IMR-90 (cell line): ENCODE measurements around the gene TSSK2. TPM values are rescaled to one million over a fixed set of nuclear protein-coding genes. Genes with fewer than 3 reads are reported as not detected.

ENCODE experiments used
- ATAC-seq: fragments of 200-7000 bp; cut with Tn5 transposase; 2 replicates; pipeline ENCODE4 v1.9.1; 2020; ENCODE audit warnings: low read depth, mild to moderate bottlenecking, moderate library complexity
- BruUV-seq: library from RNA; stranded (reverse); fragments of 400-500 nt; replicated peaks from 2 replicates; lab custom pipeline; 2021; lab: Mats Ljungman, UMichigan
- CTCF ChIA-PET: fragments of 300-600 bp; formaldehyde crosslinking; extraction: SDS; loops from one replicate; lab custom pipeline; 2021; ENCODE audit warnings: antibody characterized with exemption; lab: Yijun Ruan, JAX
- POLR2A ChIA-PET: fragments of 300-600 bp; sonication (Branson Sonifier 250); formaldehyde crosslinking; loops from one replicate; lab custom pipeline; 2022; ENCODE audit warnings: antibody characterized with exemption; ENCODE audit not compliant: unreplicated experiment; lab: Charles Lee
- DNase-seq: peaks from one replicate; pipeline ENCODE4 v3.0.0; 2013
- H2AFZ ChIP-seq: replicated peaks from 2 replicates; pipeline ENCODE3; 2013; ENCODE audit warnings: low read length, mild to moderate bottlenecking; ENCODE audit not compliant: poor library complexity
- H2AK5ac ChIP-seq: 2 replicates; pipeline ENCODE4 v1.6.1; 2013; ENCODE audit warnings: low read depth, low read length, inconsistent platforms
- H2AK9ac ChIP-seq: replicated peaks from 2 replicates; pipeline ENCODE3; 2013; ENCODE audit warnings: mild to moderate bottlenecking, low read depth, low read length, moderate library complexity; ENCODE audit not compliant: poor library complexity
- H2BK120ac ChIP-seq: 2 replicates; pipeline ENCODE4 v1.6.1; 2013; ENCODE audit warnings: low read depth, low read length, inconsistent platforms
- H2BK15ac ChIP-seq: 3 replicates; pipeline ENCODE4 v1.6.1; 2013; ENCODE audit warnings: low read depth, low read length, inconsistent platforms
- H2BK20ac ChIP-seq: 2 replicates; pipeline ENCODE4 v1.6.1; 2013; ENCODE audit warnings: low read depth, mild to moderate bottlenecking, inconsistent platforms, low read length, moderate library complexity
- H2BK5ac ChIP-seq: 2 replicates; pipeline ENCODE4 v1.6.1; 2013; ENCODE audit warnings: mild to moderate bottlenecking, low read depth, low read length, inconsistent platforms; ENCODE audit not compliant: poor library complexity, severe bottlenecking
- H3K14ac ChIP-seq: replicated peaks from 2 replicates; pipeline ENCODE4 v1.6.1; 2013; ENCODE audit warnings: low read depth, low read length, inconsistent platforms
- H3K18ac ChIP-seq: 2 replicates; pipeline ENCODE4 v1.6.1; 2013; ENCODE audit warnings: low read depth, low read length, control low read depth
- H3K23ac ChIP-seq: 2 replicates; pipeline ENCODE4 v1.6.1; 2013; ENCODE audit warnings: low read depth, low read length, inconsistent platforms
- H3K27ac ChIP-seq: 2 replicates; pipeline ENCODE4 v1.5.1; 2013; ENCODE audit warnings: mild to moderate bottlenecking, control low read depth, low read length; ENCODE audit not compliant: insufficient read depth
- H3K27me3 ChIP-seq: 2 replicates; pipeline ENCODE4 v1.6.1; 2013; ENCODE audit warnings: low read length; ENCODE audit not compliant: control insufficient read depth, insufficient read depth
- H3K36me3 ChIP-seq: 2 replicates; pipeline ENCODE4 v1.6.1; 2013; ENCODE audit warnings: low read length, mixed read lengths; ENCODE audit not compliant: control insufficient read depth, insufficient read depth
- H3K4ac ChIP-seq: 2 replicates; pipeline ENCODE4 v1.6.1; 2013; ENCODE audit warnings: low read depth, low read length, inconsistent platforms
- H3K4me1 ChIP-seq: 2 replicates; pipeline ENCODE4 v1.6.1; 2013; ENCODE audit warnings: low read length, mixed read lengths; ENCODE audit not compliant: control insufficient read depth, insufficient read depth
- H3K4me2 ChIP-seq: 2 replicates; pipeline ENCODE4 v1.6.1; 2013; ENCODE audit warnings: low read depth, mild to moderate bottlenecking, control low read depth, low read length, moderate library complexity
- H3K4me3 ChIP-seq: 2 replicates; pipeline ENCODE4 v1.5.1; 2013; ENCODE audit warnings: low read depth, mild to moderate bottlenecking, control low read depth, low read length, moderate library complexity; ENCODE audit not compliant: insufficient read depth
- H3K56ac ChIP-seq: 2 replicates; pipeline ENCODE4 v1.6.1; 2013; ENCODE audit warnings: low read length, inconsistent platforms; ENCODE audit not compliant: insufficient read depth; ENCODE audit errors: extremely low read depth
- H3K79me1 ChIP-seq, 2 experiments: 2 replicates each; pipeline ENCODE4 v1.6.1; 2013; ENCODE audit warnings: low read length in 2 of 2, inconsistent platforms in 1 of 2, low read depth in 1 of 2
- H3K9ac ChIP-seq: 2 replicates; pipeline ENCODE4 v1.6.1; 2013; ENCODE audit warnings: low read depth, low read length, control low read depth
- H3K9me1 ChIP-seq: 2 replicates; pipeline ENCODE4 v1.6.1; 2013; ENCODE audit warnings: low read length, inconsistent platforms; ENCODE audit not compliant: insufficient read depth
- H3K9me3 ChIP-seq: 2 replicates; pipeline ENCODE4 v1.6.1; 2013; ENCODE audit warnings: low read length; ENCODE audit not compliant: control insufficient read depth, insufficient read depth
- H4K20me1 ChIP-seq: 2 replicates; pipeline ENCODE4 v1.6.1; 2013; ENCODE audit warnings: low read length, inconsistent platforms; ENCODE audit not compliant: insufficient read depth
- H4K5ac ChIP-seq: 2 replicates; pipeline ENCODE4 v1.6.1; 2013; ENCODE audit warnings: mild to moderate bottlenecking, low read depth, low read length, control low read depth
- H4K8ac ChIP-seq, 2 experiments: 2 replicates each; pipeline ENCODE4 v1.6.1; 2013; ENCODE audit warnings: low read depth in 2 of 2, low read length in 2 of 2, control low read depth in 1 of 2, inconsistent platforms in 1 of 2
- H4K91ac ChIP-seq: 2 replicates; pipeline ENCODE4 v1.6.1; 2013; ENCODE audit warnings: low read depth, low read length, inconsistent platforms; ENCODE audit not compliant: insufficient read depth
- BHLHE40 ChIP-seq: fragments of 150-350 bp; IDR thresholded peaks from 2 replicates; pipeline ENCODE4 v1.6.1; 2016; ENCODE audit warnings: mild to moderate bottlenecking, low read depth, low read length
- CEBPB ChIP-seq: IDR thresholded peaks from 2 replicates; pipeline ENCODE4 v1.6.1; 2012; ENCODE audit warnings: low read depth, low read length, improper control_type of control experiment
- CHD1 ChIP-seq: IDR thresholded peaks from 2 replicates; pipeline ENCODE4 v1.6.1; 2012; ENCODE audit warnings: low read depth, low read length, improper control_type of control experiment
- FOS ChIP-seq: fragments of 150-350 bp; IDR thresholded peaks from 2 replicates; pipeline ENCODE4 v1.6.1; 2016; ENCODE audit warnings: low read depth, low read length
- MAFK ChIP-seq: IDR thresholded peaks from 2 replicates; pipeline ENCODE4 v1.6.1; 2012; ENCODE audit warnings: low read depth, low read length, improper control_type of control experiment
- MAZ ChIP-seq: IDR thresholded peaks from 2 replicates; pipeline ENCODE4 v1.6.1; 2012; ENCODE audit warnings: low read depth, mild to moderate bottlenecking, low read length, improper control_type of control experiment, moderate library complexity, borderline replicate concordance
- POLR2A ChIP-seq: IDR thresholded peaks from 2 replicates; pipeline ENCODE4 v1.6.1; 2012; ENCODE audit warnings: mild to moderate bottlenecking, low read depth, low read length
- RAD21 ChIP-seq: IDR thresholded peaks from 2 replicates; pipeline ENCODE4 v1.6.1; 2012; ENCODE audit warnings: low read length, improper control_type of control experiment
- RFX5 ChIP-seq: IDR thresholded peaks from 2 replicates; pipeline ENCODE4 v1.8.0; 2012; ENCODE audit warnings: low read depth, mild to moderate bottlenecking, low read length, moderate library complexity
- WGBS, 2 experiments: methylation state at CpG; one replicate each; pipeline versions ENCODE4 v1.1.5 to v1.1.7; 2013; ENCODE audit warnings: missing lambda C conversion rate in 2 of 2; ENCODE audit not compliant: insufficient read length in 1 of 2; ENCODE audit errors: extremely low coverage in 2 of 2; 5-methylcytosine and 5-hydroxymethylcytosine counted together
- dilution Hi-C: fragments of 300-500 bp; cut with HindIII; formaldehyde crosslinking; loops from one replicate; pipeline ENCODE4 v1.14.3; 2018; ENCODE audit warnings: low sequenced_read_pairs; ENCODE audit not compliant: unreplicated experiment
- in situ Hi-C: fragments of 300-500 bp; cut with MboI; formaldehyde crosslinking; loops from 3 replicates; pipeline ENCODE4 v1.14.3; 2019; ENCODE audit warnings: low sequenced_read_pairs, inconsistent platforms, mixed read lengths
- intact Hi-C: fragments of 100-400 bp; cut with micrococcal nuclease; formaldehyde crosslinking; loops from 2 replicates; pipeline ENCODE4 v1.10.0; 2022
- polyA plus RNA-seq, 3 experiments: library from polyadenylated mRNA; depleted of rRNA; stranded (reverse); fragments of >200 nt; gene quantifications; 2 replicates each; pipeline ENCODE4 v1.2.3, GENCODE V29; 2012; ENCODE audit warnings: low replicate concordance in 1 of 3
- total RNA-seq: library from RNA; depleted of rRNA; stranded (reverse); fragments of >200 nt; gene quantifications from 2 replicates; pipeline ENCODE4 v1.2.3, GENCODE V29; 2012
- TF ChIP-seq, protein P1 (sequence below): fragments of 150-350 bp; IDR thresholded peaks from 2 replicates; pipeline ENCODE4 v1.6.1; 2017; ENCODE audit warnings: mild to moderate bottlenecking, antibody characterized with exemption, low read length, low read depth
- TF ChIP-seq, protein P2 (sequence below): fragments of 150-350 bp; IDR thresholded peaks from 2 replicates; pipeline ENCODE4 v1.6.1; 2016; ENCODE audit warnings: low read depth, mild to moderate bottlenecking, low read length, moderate library complexity, borderline replicate concordance

Gene TSSK2
- total and polyA plus RNA-seq, 2 of the 4 experiments (the other 2 are of a cell fraction) = not detected

DNA sequence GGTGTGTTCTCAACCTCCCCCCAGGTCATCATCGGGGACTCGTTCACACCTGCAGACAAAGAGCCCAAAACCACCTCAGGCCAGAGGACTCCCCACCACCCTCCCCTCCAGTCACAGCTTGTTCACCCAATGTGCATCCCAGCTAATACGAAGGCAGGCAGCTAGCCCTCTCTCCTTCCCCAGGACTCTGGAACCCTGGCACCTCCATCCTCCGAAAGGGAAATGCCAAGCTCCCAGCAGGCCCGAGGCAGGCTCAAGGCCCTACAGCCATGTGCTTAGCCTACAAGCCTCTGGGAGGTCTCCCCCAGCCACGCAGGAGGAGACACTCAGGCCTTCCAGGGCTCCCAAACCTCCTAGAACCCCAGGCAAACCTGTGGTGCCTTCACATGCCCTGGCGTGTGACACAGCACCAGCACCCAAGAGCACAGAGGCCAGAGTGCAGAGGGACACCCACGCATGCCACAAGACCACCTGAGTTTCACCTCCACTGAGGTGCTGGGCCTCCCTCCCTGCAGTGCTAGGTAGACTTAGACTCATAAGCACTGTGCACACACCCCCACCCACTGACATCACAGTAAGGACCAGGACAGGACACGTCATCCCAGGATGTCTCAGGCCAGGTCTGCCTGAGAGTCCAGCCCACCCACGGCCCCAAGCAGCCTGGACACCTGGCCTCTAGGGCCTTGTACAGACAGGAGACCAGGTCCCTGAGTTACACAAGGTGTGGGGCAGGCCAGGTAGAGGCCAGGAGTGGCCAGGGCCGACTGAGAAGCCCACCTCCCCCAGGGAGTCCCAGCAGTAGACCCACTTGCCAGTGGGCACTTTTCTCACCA lies 6.5 kb downstream of the TSSK2 start (continued):
- TF ChIP-seq POLR2A = no peak

DNA sequence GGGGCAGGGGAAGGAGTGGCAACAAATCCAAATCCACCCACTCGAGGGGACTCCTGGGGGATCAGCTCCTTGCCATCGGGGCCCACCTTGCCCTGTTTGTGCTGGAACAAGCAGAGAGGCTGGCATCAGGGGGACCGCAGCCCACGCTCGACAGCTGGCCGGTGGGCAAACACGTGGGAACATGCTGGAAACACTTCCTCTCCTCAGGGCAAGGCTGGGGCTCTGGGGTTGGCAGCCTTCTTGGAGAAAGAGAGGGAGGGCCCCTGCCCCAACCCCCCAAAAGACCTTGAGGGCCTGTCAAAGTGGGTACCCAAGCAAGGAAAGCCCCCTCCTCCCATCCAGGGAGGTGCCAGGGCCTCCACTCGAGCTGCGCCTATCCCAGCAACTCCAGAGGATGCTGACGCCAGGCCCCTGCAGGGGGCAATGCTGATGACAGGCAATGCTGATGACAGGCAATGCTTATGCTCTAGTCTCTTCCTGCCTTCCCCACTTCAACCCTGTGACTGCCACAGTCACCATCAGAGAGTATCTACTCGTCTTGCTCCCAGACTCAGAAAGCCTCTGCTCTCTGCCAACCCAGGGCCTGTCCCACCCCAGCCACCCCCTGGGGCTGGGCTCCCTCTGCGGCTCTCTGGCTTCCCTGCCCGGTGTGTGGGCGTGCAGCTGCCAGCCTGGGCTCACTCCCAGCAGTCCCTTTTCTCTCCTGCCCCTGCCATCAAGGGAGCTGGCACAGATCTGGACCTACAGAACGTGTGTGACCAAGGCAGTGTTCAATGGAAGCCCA lies 7.3 kb downstream of the TSSK2 start:
- DNase-seq (no peak), ATAC-seq (no peak)
- 92% methylated on average over 10 of the region's 15 CpGs; no CpG with 5 or more reads in 1 of the 2 experiments for WGBS, 2 experiments
- CTCF ChIA-PET = no interaction called here
- no peak overlapping the region for H3K4me3 ChIP-seq
- H4K8ac ChIP-seq = no peak overlapping the region
- H3K4me2 ChIP-seq = no peak overlapping the region
- H4K5ac ChIP-seq = no peak overlapping the region
- in situ Hi-C loops = no loop called here
- H3K18ac ChIP-seq = no peak overlapping the region
- POLR2A ChIA-PET = no interaction called here
- H3K4ac ChIP-seq = no peak overlapping the region
- H2AK5ac ChIP-seq = no peak overlapping the region
- dilution Hi-C loops = no loop called here
- no peak overlapping the region for H2AFZ ChIP-seq
- no peak overlapping the region for H4K91ac ChIP-seq
- H3K27me3 ChIP-seq = no peaks in the 10 kb centered on the region
- peaks cover 80% of the 10 kb centered on the region for H3K36me3 ChIP-seq
- H2BK20ac ChIP-seq = no peak overlapping the region
- H2BK15ac ChIP-seq = no peak overlapping the region
- H3K9me3 ChIP-seq = no peaks in the 10 kb centered on the region
- H3K79me1 ChIP-seq = peaks cover 0 to 18% of the 10 kb centered on the region in 2 experiments
- H2BK5ac ChIP-seq = no peak overlapping the region
- no peak overlapping the region for H3K9ac ChIP-seq
- H2AK9ac ChIP-seq = no peak overlapping the region
- BruUV-seq = no TSS peak
- H3K27ac ChIP-seq = no peak overlapping the region
- intact Hi-C loops = no loop called here
- H2BK120ac ChIP-seq = no peak overlapping the region
- H4K20me1 ChIP-seq = peaks cover 4% of the 10 kb centered on the region
- no peak overlapping the region for H3K56ac ChIP-seq
- H3K4me1 ChIP-seq = no peaks in the 10 kb centered on the region
- H3K23ac ChIP-seq = no peak overlapping the region
- H3K9me1 ChIP-seq = 0 out of 2 replicates have a peak, but pooled peaks cover 3% of the 10 kb centered on the region
- H3K14ac ChIP-seq = no peak overlapping the region
- TF ChIP-seq, protein P1, sequence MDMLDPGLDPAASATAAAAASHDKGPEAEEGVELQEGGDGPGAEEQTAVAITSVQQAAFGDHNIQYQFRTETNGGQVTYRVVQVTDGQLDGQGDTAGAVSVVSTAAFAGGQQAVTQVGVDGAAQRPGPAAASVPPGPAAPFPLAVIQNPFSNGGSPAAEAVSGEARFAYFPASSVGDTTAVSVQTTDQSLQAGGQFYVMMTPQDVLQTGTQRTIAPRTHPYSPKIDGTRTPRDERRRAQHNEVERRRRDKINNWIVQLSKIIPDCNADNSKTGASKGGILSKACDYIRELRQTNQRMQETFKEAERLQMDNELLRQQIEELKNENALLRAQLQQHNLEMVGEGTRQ = no peak
- TF ChIP-seq CEBPB = no peak
- TF ChIP-seq RAD21 = no peak
- TF ChIP-seq FOS = no peak
- TF ChIP-seq POLR2A = no peak
- TF ChIP-seq BHLHE40 = no peak
- TF ChIP-seq RFX5 = no peak
- TF ChIP-seq MAFK = no peak
- TF ChIP-seq, protein P2, sequence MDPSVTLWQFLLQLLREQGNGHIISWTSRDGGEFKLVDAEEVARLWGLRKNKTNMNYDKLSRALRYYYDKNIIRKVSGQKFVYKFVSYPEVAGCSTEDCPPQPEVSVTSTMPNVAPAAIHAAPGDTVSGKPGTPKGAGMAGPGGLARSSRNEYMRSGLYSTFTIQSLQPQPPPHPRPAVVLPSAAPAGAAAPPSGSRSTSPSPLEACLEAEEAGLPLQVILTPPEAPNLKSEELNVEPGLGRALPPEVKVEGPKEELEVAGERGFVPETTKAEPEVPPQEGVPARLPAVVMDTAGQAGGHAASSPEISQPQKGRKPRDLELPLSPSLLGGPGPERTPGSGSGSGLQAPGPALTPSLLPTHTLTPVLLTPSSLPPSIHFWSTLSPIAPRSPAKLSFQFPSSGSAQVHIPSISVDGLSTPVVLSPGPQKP = no peak
- TF ChIP-seq CHD1 = no peak
- no peak for TF ChIP-seq MAZ
